GM19023 (cell line): Measurements from ENCODE around the gene KRTAP5-10.
"Not testable (repeated sequence)": the region's sequence is repeated elsewhere in the genome, so short reads cannot be mapped to it uniquely, and the experiment has no call there.

Source experiments
- ATAC-seq: cut with Tn5 transposase; IDR thresholded peaks from one replicate; pipeline ENCODE4 v1.9.1; 2021; ENCODE audit warnings: mild to moderate bottlenecking, moderate library complexity; ENCODE audit not compliant: unreplicated experiment

KRTAP5-10 gene, protein sequence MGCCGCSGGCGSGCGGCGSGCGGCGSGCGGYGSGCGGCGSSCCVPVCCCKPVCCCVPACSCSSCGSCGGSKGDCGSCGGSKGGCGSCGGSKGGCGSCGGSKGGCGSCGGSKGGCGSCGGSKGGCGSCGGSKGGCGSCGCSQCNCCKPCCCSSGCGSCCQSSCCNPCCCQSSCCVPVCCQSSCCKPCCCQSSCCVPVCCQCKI

DNA sequence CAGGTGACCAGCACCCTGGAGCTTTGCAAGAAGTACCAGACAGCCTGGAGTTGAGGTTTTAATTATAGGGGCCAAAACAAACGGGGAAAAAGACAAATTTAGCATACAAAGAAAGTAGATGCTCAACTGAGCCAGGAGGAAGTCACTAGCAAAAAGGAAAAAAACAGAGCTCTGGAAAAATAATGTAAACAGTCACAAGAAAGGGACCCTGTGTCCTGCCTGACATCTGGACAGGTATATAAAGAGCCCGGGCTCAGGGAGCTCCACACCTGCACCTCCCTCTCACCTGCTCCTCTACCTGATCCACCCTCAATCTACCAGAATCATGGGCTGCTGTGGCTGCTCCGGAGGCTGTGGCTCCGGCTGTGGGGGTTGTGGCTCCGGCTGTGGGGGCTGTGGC, at the start of gene KRTAP5-10:
TSS of gene KRTAP5-10 (plus strand) at position 301 of the 400 bp plus-strand sequence. CDS start at position 326, 25 bp downstream.
- no peak for ATAC-seq

DNA sequence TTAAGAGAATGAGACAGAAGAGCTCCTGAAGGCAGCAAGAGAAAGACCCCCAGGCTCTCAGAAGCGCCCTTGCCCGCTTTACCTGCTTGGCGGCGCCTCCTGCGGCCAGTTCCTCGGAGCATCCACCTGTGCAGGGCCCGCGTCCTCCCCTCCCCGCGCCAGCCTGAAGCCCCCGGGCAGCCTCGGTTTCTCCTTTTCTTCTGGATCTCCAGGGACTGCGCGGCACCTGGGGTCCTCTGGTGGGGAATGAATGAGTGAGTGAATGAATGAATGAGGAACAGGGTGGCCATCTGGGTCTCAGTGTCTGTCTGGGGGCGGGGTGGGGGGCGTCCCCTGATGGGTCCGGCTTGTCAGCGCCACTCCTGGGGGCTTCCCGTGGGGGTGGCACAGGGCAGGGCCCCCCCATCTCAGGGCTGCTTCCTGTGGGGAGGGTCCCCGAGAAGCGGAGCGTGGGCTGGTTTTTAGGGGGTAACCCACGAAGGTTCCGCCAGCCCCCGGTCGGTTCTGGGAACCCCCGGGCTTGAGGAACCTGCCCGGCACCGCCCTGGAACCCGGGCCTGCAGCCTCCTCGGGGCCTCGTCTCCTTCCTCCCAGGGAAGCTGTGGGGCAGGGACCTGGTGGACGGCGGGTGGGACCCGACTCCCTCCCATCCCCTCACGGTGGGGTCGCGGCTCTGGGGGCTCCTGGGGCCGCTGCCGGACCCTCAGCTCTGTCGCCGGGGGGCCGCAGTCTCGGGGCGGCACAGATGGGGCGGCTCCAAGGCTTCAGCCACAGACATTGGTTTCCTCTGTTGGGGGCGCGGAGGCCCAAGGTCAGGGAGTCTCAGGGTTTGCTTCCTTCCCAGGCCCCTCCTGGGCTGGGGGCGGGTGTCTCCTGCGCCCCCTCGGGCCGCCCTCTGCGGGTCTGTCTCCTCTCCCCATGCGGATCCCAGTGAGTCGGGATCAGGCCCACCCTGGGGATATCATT, 46.6 kb upstream of the KRTAP5-10 start:
- no peak for ATAC-seq

DNA sequence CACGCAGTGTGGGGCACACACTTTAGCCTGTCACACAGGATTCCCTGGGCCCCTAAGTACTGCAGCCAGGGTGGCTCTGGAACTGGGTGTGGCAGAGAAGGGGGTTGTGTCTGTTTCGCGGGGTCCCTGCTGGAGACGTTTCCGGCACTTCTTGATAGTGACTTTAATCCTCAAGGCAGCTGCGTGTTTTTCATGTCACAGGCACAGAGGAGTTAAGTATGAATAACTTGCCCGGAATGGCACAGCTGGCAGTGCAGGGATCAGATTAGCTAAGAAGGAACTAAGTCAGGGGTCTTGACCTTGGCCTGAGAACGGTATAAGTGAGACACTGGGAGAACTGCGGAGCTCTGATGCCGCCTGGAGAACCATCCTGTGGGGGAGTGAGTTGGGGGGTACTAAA, 45.8 kb upstream of the KRTAP5-10 start:
- ATAC-seq, result no peak

DNA sequence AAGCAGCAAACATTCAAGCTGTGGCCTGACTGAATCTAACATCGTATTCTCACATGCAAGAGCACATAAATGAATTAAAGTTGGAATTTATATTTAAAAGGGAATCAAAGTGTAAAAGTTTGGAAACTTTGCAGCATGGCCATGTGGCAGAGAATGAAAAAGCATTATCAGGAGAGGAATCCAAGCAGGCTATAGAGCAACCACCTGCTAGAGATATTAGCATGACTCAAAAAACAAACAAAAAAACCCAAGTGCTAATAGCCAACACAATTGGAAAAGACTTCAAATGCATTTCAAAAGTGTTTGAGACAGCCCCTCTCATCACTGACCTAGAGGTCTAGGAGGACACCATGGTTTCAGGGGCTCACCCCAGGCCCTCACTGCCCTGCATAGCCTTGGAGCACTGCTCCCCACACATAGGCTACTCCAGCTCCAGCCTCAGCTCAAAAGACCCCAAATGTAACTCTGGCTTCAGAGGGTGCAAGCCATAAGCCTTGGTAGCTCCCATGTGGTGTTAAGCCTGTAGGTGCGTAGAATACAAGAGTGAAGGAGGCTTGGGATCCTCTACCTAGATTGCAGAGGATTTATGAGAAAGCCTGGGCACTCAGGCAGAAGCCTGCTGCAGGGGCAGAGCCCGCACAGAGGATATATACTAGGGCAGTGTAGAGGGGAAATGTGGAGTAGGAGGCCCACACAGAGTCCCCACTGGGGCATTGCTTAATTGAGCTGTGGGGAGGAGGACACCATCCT, 40.0 kb upstream of the KRTAP5-10 start:
- ATAC-seq, result no peak

DNA sequence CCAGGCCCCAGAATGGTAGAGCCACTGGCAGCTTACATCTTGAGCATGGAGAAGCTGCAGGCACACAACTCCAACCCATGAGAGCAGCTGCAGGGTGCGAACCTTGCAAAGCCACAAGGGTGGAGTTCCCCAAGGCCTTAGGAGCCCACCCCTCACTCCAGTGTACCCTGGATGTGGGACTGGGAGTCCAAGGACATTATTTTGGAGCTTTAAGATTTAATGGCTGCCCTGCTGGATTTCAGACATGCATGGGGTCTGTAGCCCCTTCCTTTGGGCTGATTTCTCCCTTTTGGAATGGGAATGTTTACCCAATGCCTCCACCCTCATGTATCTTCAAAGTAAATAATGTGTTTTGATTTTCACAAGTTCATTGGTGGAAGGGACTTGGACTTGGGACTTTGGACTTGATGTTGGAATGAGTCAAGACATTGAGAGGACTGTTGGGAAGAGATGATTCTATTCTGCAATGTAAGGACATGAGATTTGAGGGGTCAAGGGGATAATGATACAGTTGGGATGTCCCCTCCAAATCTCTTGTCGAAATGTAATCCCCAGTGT, 39.3 kb upstream of the KRTAP5-10 start:
- no peak for ATAC-seq

DNA sequence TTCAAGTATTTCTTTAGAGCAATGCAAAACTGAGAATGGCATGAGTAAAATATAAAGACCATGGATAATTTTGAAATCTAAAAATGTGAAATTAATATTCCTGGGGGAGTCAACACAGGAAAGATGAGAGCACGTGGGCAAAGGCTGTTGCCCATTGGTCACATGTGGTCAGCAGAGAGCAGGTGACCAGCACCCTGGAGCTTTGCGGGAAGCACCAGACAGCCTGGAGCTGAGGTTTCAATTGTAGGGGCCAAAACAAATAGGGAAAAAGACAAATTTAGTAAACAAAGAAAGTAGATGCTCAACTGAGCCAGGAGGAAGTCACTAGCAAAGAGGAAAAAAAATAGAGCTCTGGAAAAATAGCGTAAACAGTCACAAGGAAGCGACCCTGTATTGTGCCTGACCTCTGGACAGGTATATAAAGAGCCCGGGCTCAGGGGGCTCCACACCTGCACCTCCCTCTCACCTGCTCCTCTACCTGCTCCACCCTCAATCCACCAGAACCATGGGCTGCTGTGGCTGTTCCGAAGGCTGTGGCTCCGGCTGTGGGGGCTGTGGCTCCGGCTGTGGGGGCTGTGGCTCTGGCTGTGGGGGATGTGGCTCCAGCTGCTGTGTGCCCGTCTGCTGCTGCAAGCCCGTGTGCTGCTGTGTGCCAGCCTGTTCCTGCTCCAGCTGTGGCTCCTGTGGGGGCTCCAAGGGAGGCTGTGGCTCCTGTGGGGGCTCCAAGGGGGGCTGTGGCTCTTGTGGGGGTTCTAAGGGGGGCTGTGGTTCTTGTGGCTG, 38.4 kb upstream of the KRTAP5-10 start, which contains the start of gene KRTAP5-7:
TSS of gene KRTAP5-7 (plus strand) at position 472 of the 780 bp plus-strand sequence. CDS start at position 506, 34 bp downstream.
- ATAC-seq, result not testable (repeated sequence)

DNA sequence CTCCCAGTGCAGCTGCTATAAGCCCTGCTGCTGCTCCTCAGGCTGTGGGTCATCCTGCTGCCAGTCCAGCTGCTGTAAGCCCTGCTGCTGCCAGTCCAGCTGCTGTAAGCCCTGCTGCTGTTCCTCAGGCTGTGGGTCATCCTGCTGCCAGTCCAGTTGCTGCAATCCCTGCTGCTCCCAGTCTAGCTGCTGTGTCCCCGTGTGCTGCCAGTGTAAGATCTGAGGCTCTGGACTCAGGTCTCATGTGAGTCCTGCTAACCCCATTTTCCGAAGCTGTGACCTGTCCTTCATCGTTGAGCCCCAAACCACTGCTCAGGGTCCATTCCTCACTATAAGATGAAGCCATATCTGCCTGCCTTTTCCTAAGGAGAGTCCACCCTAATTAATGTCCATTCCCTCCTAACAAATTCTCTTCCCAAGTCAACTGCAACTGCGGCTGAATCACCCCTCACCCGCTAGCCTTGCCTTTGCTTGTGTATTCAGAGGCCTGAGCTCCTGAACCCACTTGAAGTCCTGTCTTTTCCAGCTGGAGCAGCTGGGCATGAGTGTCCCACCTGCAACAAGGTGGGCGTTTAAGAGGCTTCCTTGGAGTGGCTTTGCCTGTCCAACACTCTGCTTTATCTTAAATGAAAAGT, 37.7 kb upstream of the KRTAP5-10 start:
- no peak for ATAC-seq

DNA sequence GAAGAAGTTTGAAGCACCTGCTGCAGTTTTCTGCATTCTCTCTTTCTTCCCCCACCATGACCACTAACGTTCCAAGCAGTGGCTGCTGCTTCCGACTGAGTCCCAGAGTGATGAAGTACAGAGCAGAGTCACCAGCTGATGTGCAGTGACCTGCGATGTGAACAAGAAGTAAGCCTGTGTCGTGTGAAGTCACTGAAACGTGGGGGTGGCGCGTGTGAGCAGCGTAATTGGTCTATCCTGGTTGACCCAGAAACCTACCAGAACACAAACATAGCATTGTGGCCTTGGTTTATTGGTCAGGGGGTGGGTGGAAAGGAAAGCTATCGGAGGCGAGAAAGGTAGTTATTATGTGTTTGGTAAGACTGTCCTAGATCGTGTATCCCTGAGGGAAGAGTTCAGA, 34.8 kb upstream of the KRTAP5-10 start:
- ATAC-seq, result no peak

DNA sequence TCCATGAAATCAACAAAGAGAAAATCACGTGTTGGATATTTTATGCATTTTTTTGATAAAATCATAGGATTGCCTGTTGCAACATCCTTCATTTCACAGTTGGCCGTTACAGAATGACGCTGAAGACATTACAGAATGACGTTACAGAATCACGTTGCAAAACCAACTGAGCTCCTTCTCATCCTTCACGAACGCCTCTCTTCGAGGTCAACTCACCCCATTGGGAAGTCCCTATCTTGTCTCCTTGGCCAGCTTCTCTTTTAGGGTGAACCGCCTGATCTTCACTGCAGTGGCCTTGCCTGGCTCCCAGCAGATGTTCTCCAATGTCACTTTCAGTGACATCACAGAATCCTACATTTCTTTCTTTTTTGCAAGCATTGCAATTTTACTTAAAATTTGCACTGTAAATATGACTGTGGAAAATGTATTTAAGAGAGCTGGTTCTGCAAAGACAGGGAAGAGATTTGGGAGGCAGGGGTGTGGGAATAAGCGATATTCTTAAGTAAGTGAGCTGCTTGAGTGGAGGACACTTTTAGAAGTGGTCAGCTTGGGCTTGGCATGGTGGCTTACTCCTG, 33.2 kb upstream of the KRTAP5-10 start:
- no peak for ATAC-seq

DNA sequence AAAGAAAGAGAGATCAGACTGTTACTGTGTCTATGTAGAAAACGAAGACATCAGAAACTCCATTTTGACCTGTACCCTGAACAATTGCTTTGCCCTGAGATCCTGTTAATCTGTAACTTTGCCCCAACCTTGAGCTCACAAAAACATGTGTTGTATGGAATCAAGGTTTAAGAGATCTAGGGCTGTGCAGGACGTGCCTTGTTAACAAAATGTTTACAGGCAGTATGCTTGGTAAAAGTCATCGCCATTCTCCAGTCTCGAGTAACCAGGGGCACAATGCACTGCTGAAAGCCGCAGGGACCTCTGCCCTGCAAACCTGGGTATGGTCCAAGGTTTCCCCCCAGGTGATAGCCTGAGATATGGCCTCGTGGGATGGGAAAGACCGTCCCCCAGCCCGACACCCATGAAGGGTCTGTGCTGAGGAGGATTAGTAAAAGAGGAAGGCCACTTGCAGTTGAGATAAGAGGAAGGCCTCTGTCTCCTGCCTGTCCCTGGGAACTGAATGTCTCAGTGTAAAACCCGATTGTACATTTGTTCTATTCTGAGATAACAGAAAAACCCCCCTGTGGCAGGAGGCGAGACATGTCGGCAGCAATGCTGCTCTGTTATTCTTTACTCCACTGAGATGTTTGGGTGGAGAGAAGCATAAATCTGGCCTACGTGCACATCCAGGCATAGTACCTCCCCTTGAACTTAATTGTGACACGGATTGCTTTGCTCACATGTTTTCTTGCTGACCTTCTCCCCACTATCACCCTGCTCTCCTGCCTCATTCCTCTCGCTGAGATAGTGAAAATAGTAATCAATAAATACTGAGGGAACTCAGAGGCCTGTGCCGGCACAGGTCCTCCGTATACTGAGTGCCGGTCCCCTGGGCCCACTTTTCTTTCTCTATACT, 30.4 kb upstream of the KRTAP5-10 start:
- ATAC-seq, result not testable (repeated sequence)

DNA sequence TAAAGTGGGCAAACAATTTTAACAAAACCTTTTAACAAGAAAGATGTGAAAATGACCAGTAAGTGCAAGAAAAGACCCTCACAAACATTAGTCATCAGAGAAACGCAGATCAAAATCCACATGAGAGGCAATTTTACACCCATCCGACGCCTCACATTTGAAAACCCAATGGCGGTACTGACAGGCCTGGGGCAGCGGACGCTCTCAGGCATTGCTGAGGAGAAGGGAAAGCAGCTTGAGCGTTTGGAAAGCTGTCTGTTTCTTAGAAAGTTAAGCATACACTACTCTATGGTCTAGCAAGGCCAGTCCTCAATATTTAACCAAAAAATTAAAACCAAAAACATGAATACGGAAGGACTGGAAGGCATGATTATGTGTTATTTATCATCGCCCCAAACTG, 29.5 kb upstream of the KRTAP5-10 start:
- no peak for ATAC-seq

DNA sequence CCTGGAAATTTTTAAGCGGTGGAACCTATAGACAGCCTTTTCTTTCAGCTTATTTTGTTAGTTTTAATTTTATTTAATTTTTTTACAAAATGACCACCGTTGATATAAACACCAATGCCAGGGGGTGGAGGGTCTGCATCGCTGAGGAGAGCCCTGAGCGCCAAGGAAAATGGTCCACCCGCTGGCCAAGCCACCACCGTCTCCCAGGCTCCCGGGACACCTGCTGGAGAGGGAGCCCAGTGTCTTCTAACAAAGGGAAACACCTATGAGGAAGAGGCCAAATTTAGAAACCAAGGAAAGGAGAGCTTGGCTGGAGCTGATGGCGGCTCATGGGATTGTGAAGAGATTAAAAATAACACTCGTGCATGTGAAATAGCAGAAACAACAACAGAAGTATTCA, 27.8 kb upstream of the KRTAP5-10 start:
- ATAC-seq, result no peak

DNA sequence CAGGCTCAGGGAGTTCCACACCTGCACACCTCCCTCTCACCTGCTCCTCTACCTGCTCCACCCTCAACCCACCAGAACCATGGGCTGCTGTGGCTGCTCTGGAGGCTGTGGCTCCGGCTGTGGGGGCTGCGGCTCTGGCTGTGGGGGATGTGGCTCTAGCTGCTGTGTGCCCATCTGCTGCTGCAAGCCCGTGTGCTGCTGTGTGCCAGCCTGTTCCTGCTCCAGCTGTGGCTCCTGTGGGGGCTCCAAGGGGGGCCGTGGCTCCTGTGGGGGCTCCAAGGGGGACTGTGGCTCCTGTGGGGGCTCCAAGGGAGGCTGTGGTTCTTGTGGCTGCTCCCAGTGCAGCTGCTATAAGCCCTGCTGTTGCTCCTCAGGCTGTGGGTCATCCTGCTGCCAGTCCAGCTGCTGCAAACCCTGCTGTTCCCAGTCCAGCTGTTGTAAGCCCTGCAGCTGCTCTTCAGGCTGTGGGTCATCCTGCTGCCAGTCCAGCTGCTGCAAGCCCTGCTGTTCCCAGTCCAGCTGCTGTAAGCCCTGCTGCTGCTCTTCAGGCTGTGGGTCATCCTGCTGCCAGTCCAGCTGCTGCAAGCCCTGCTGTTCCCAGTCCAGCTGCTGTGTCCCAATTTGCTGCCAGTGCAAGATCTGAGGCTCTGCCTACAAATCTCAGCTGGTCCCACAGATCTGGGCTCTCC, 27.2 kb upstream of the KRTAP5-10 start, which contains the start of gene KRTAP5-8:
TSS of gene KRTAP5-8 (plus strand) at position 49 of the 689 bp plus-strand sequence. CDS start at position 80, 31 bp downstream.
- ATAC-seq, result not testable (repeated sequence)

DNA sequence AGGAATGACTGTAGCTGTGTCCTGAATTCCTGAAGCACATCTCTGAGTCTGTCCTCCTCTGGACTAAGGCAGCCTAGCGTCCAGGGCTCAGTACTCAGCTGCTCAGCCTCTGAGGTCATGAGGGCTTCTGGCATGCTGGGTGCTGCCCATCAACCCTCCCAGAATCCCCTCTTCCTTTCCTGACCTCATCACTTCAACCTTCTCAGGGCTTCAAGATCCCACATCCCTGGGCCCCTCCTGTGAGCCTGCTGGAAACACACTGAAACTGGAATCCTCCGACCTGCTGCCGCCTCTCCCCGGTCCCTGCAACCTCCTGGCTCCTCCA, 26.7 kb upstream of the KRTAP5-10 start:
- no peak for ATAC-seq

DNA sequence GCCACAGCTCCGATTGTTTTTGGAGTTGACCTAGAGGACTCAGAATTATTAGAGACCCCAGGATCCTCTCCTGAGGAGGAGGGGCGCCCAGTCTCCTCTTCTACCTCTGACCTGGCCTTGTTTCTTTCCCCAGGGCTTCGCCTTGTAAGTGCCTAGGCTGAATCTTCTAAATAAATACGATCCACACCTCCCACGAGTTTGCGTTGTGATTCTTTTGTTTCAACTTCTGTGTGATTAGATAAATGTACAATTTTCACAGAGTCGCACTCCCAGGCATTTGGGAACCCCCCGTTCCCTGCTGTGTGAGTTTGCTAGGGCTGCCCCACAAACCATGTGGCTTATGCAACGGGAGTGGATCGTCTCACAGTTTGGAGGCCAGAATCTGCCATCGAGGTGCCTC, 26.3 kb upstream of the KRTAP5-10 start:
- no peak for ATAC-seq

DNA sequence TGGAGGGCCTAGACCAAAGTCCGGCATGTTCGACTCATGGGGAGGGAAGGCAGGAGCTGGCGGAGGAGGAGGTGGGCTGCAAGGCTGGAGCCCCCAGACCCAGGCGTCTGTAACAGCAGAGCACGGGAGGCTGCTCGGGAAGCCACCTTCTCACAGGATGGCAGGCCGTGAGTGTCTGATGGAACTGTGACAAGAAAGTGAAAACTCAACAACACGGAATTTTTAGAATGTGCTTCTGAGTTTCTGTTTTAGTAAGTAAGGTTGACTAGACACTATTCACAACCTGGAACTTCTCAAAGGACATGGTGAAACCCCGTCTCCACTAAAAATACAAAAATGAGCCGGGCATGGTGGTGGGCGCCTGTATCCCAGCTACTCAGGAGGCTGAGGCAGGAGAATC, 25.4 kb upstream of the KRTAP5-10 start:
- ATAC-seq, result not testable (repeated sequence)

DNA sequence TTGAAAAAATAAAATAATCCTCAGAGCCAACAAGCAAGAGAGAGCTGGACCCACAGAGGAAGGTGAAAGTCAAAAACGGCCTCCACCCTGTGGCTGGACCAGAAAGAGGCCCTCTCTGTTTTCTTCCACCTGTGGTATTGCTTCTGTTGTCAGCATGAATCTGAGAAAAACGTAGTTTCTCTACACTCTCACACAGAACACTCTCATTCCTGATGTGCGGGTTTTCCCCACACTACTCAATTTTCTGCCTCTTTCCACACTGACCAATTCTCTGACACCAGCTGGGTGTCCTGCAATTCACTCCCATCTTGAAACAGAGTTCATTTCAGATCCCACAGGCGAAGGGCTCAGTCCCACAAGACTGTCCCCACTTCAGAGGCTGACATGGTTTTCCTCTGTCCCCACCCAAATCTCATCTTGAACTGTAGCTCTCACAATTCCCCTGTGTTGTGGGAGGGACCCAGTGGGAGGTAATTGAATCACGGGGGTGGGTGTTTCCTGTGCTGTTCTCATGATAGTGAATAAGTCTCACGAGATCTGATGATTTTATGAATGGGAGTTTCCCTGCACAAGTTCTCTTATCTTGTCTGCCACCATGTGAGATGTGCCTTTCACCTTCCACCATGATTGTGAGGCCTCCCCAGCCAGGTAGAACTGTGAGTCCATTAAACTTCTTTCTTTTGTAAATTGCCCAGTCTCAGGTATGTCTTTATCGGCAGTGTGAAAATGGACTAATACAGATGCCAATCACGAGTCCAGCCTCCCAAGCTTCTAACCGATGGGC, 24.6 kb upstream of the KRTAP5-10 start:
- not testable (repeated sequence) for ATAC-seq
